A549 (cell line): ENCODE data around the gene DEFB132.

Experiments
- CTCF ChIP-seq: fragments of >200 bp; sonication (Bioruptor Twin); formaldehyde crosslinking; IDR thresholded peaks from 3 replicates; pipeline ENCODE4 v1.5.1; 2016
- RAD21 ChIP-seq, 2 experiments: fragments of >200 bp in 1 of 2; sonication (Bioruptor Twin) in 1 of 2; formaldehyde crosslinking in 1 of 2; IDR thresholded peaks in 1 of 2; conservative IDR thresholded peaks in 1 of 2; 2 replicates in 1 of 2; 3 replicates in 1 of 2; pipeline ENCODE4 v1.6.1; 2012 to 2018; ENCODE audit warnings: inconsistent platforms in 1 of 2
- SMC3 ChIP-seq: fragments of >200 bp; sonication (Bioruptor Twin); formaldehyde crosslinking; IDR thresholded peaks from 3 replicates; pipeline ENCODE4 v1.6.1; 2018; ENCODE audit warnings: inconsistent platforms

DNA sequence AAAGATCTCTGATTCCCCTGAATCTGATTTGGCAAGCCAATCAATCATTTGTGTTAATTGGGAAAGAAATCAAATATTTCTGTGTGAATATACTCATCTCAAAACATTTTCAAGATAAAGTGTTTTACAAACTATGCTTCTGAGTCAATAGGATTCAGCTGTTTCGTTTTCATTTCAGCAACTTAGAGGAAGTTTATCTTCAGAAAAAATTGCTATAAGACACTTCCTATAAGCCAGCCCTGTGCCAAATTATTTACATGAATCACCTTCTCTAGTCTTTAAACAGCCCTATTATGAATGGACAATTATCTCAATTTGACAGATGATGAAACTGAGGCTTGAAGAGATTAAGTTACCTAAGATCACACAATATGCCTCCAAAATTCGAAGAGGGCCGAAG lies 19.6 kb upstream of the DEFB132 start:
- TF ChIP-seq CTCF (no peak), RAD21 (conservative IDR thresholded peaks at IDR 0.05 in 1 of 2, IDR thresholded peaks at IDR 0.05 in 1 of 2) (no peak), SMC3 (no peak)
